Neuron (in vitro differentiated cells): ENCODE data around the gene C19orf53.

Experiments used
- H2AFZ ChIP-seq: one replicate; pipeline ENCODE4 v1.6.1; 2013; ENCODE audit warnings: low read depth, mild to moderate bottlenecking, inconsistent platforms, low read length, moderate library complexity
- H3K27me3 ChIP-seq: one replicate; pipeline ENCODE4 v1.6.1; 2013; ENCODE audit warnings: low read length; ENCODE audit not compliant: insufficient read depth
- H3K36me3 ChIP-seq: one replicate; pipeline ENCODE4 v1.6.1; 2013; ENCODE audit warnings: low read length; ENCODE audit not compliant: insufficient read depth
- H3K4me1 ChIP-seq: one replicate; pipeline ENCODE4 v1.6.1; 2013; ENCODE audit warnings: low read length; ENCODE audit not compliant: insufficient read depth
- H3K4me3 ChIP-seq: 2 replicates; pipeline ENCODE4 v1.5.1; 2013; ENCODE audit warnings: mild to moderate bottlenecking, low read length, moderate library complexity
- H3K9me3 ChIP-seq: one replicate; pipeline ENCODE4 v1.6.1; 2013; ENCODE audit warnings: low read length

C19orf53 gene

GRCh38 chr19:13813147-13813546 is 38.9 kb downstream of the C19orf53 start:
- H3K36me3 ChIP-seq: peaks cover 62% of the 10 kb centered on the region
- H3K4me3 ChIP-seq: no peak overlapping the region
- H2AFZ ChIP-seq: no peak overlapping the region
- peaks cover 3% of the 10 kb centered on the region for H3K9me3 ChIP-seq
- no peaks in the 10 kb centered on the region for H3K27me3 ChIP-seq
- no peaks in the 10 kb centered on the region for H3K4me1 ChIP-seq

GRCh38 chr19:13814550-13814949 is 40.3 kb downstream of the C19orf53 start:
- Histone ChIP-seq H3K4me3 (no peak overlapping the region), H2AFZ (no peak overlapping the region), H3K27me3 (no peaks in the 10 kb centered on the region), H3K9me3 (peaks cover 3% of the 10 kb centered on the region), H3K4me1 (no peaks in the 10 kb centered on the region), H3K36me3 (peaks cover 59% of the 10 kb centered on the region)

- H3K36me3 ChIP-seq: peaks cover 64% of the 10 kb centered on the region
- H3K4me1 ChIP-seq: no peaks in the 10 kb centered on the region
- H2AFZ ChIP-seq: no peak overlapping the region
- peaks cover 3% of the 10 kb centered on the region for H3K9me3 ChIP-seq
- no peak overlapping the region for H3K4me3 ChIP-seq
- no peaks in the 10 kb centered on the region for H3K27me3 ChIP-seq
These were observed 42.9 kb downstream of the C19orf53 start for GRCh38 chr19:13817018-13817614.

- Histone ChIP-seq H3K4me1 (no peaks in the 10 kb centered on the region), H3K9me3 (peaks cover 3% of the 10 kb centered on the region), H3K27me3 (no peaks in the 10 kb centered on the region), H3K36me3 (peaks cover 61% of the 10 kb centered on the region), H2AFZ (no peak overlapping the region), H3K4me3 (no peak overlapping the region)
These were observed 43.5 kb downstream of the C19orf53 start for GRCh38 chr19:13817615-13818371.

GRCh38 chr19:13819238-13819637 is 45.0 kb downstream of the C19orf53 start:
- Histone ChIP-seq H3K4me3 (no peak overlapping the region), H2AFZ (no peak overlapping the region), H3K36me3 (peaks cover 59% of the 10 kb centered on the region), H3K4me1 (no peaks in the 10 kb centered on the region), H3K9me3 (no peaks in the 10 kb centered on the region), H3K27me3 (no peaks in the 10 kb centered on the region)

GRCh38 chr19:13821292-13821691 is 47.0 kb downstream of the C19orf53 start:
- no peak overlapping the region for H2AFZ ChIP-seq
- H3K9me3 ChIP-seq: no peaks in the 10 kb centered on the region
- no peak overlapping the region for H3K4me3 ChIP-seq
- H3K36me3 ChIP-seq: peaks cover 58% of the 10 kb centered on the region
- no peaks in the 10 kb centered on the region for H3K27me3 ChIP-seq
- H3K4me1 ChIP-seq: no peaks in the 10 kb centered on the region

GRCh38 chr19:13823256-13823655 is 49.0 kb downstream of the C19orf53 start:
- Histone ChIP-seq H3K9me3 (no peaks in the 10 kb centered on the region), H3K36me3 (peaks cover 53% of the 10 kb centered on the region), H3K4me3 (no peak overlapping the region), H3K27me3 (no peaks in the 10 kb centered on the region), H3K4me1 (no peaks in the 10 kb centered on the region), H2AFZ (no peak overlapping the region)

GRCh38 chr19:13823901-13824300 is 49.6 kb downstream of the C19orf53 start:
- no peaks in the 10 kb centered on the region for H3K9me3 ChIP-seq
- no peak overlapping the region for H3K4me3 ChIP-seq
- no peaks in the 10 kb centered on the region for H3K27me3 ChIP-seq
- H3K36me3 ChIP-seq: peaks cover 57% of the 10 kb centered on the region
- no peak overlapping the region for H2AFZ ChIP-seq
- no peaks in the 10 kb centered on the region for H3K4me1 ChIP-seq

GRCh38 chr19:13824703-13825102 is 50.4 kb downstream of the C19orf53 start:
- no peaks in the 10 kb centered on the region for H3K27me3 ChIP-seq
- H2AFZ ChIP-seq: no peak overlapping the region
- H3K36me3 ChIP-seq: peaks cover 54% of the 10 kb centered on the region
- H3K9me3 ChIP-seq: no peaks in the 10 kb centered on the region
- H3K4me3 ChIP-seq: no peak overlapping the region
- no peaks in the 10 kb centered on the region for H3K4me1 ChIP-seq

GRCh38 chr19:13825489-13826441 is 51.5 kb downstream of the C19orf53 start:
- Histone ChIP-seq H3K4me3 (no peak overlapping the region), H3K36me3 (peaks cover 58% of the 10 kb centered on the region), H3K4me1 (no peaks in the 10 kb centered on the region), H3K9me3 (peaks cover 5% of the 10 kb centered on the region), H3K27me3 (no peaks in the 10 kb centered on the region), H2AFZ (no peak overlapping the region)

- peaks cover 55% of the 10 kb centered on the region for H3K36me3 ChIP-seq
These were observed 52.5 kb downstream of the C19orf53 start for GRCh38 chr19:13826652-13827235.

GRCh38 chr19:13827656-13828055 is 53.4 kb downstream of the C19orf53 start:
- no peaks in the 10 kb centered on the region for H3K27me3 ChIP-seq
- H2AFZ ChIP-seq: no peak overlapping the region
- H3K4me1 ChIP-seq: no peaks in the 10 kb centered on the region
- no peak overlapping the region for H3K4me3 ChIP-seq
- H3K9me3 ChIP-seq: peaks cover 5% of the 10 kb centered on the region
- peaks cover 52% of the 10 kb centered on the region for H3K36me3 ChIP-seq

More at GRCh38 chr19:13826652-13827235, 52.5 kb downstream of the C19orf53 start:
- Histone ChIP-seq H2AFZ (no peak overlapping the region), H3K4me1 (no peaks in the 10 kb centered on the region), H3K4me3 (no peak overlapping the region), H3K9me3 (peaks cover 5% of the 10 kb centered on the region), H3K27me3 (no peaks in the 10 kb centered on the region)
